HepG2 (cell line): ENCODE measurements around the gene ARSB. TPM values are rescaled to one million over a fixed set of nuclear protein-coding genes. Genes with fewer than 3 reads are reported as not detected.

Experiments
- ARHGAP35 ChIP-seq: sonication (generic); formaldehyde crosslinking; IDR thresholded peaks from 2 replicates; pipeline ENCODE4 v1.9.0; 2022; ENCODE audit warnings: mild to moderate bottlenecking, inconsistent platforms, moderate library complexity, missing genetic modification reagents, borderline replicate concordance
- ARID5B ChIP-seq: IDR thresholded peaks from 2 replicates; pipeline ENCODE4 v1.4.0; 2020; ENCODE audit warnings: mild to moderate bottlenecking, missing genetic modification reagents
- ATF5 ChIP-seq: sonication (generic); formaldehyde crosslinking; IDR thresholded peaks from 2 replicates; pipeline ENCODE4 v1.4.0; 2020; ENCODE audit warnings: mild to moderate bottlenecking, low read depth, missing genetic modification reagents
- CENPX ChIP-seq: sonication (generic); formaldehyde crosslinking; IDR thresholded peaks from 2 replicates; pipeline ENCODE4 v1.9.0; 2021; ENCODE audit warnings: mild to moderate bottlenecking, missing genetic modification reagents, moderate library complexity
- DR1 ChIP-seq: sonication (generic); formaldehyde crosslinking; IDR thresholded peaks from 2 replicates; pipeline ENCODE4 v1.8.0; 2021; ENCODE audit warnings: mild to moderate bottlenecking, missing genetic modification reagents, inconsistent platforms
- FOXP4 ChIP-seq: sonication (generic); formaldehyde crosslinking; IDR thresholded peaks from 2 replicates; pipeline ENCODE4 v1.4.0; 2020; ENCODE audit warnings: missing genetic modification reagents
- ISX ChIP-seq: sonication (generic); formaldehyde crosslinking; conservative IDR thresholded peaks from 2 replicates; pipeline ENCODE4 v1.5.0; 2020; ENCODE audit warnings: missing genetic modification reagents
- NFYC ChIP-seq: IDR thresholded peaks from 2 replicates; pipeline ENCODE4 v1.6.1; 2016; ENCODE audit warnings: missing genetic modification reagents, missing compliant biosample characterization
- SMAD3 ChIP-seq: sonication (generic); formaldehyde crosslinking; IDR thresholded peaks from 2 replicates; pipeline ENCODE4 v1.4.0; 2020; ENCODE audit warnings: missing genetic modification reagents
- STAG1 ChIP-seq: sonication (generic); formaldehyde crosslinking; IDR thresholded peaks from 2 replicates; pipeline ENCODE4 v1.4.0; 2020; ENCODE audit warnings: missing genetic modification reagents
- SYNCRIP ChIP-seq: fragments of 200-400 bp; formaldehyde crosslinking; IDR thresholded peaks from 2 replicates; pipeline ENCODE4 v1.6.1; 2018; ENCODE audit warnings: mild to moderate bottlenecking, low read depth, low read length; ENCODE audit not compliant: insufficient read depth
- U2AF2 ChIP-seq: fragments of 200-400 bp; formaldehyde crosslinking; IDR thresholded peaks from 2 replicates; pipeline ENCODE4 v1.6.1; 2017; ENCODE audit warnings: low read depth, mild to moderate bottlenecking, low read length
- WIZ ChIP-seq: sonication (generic); formaldehyde crosslinking; IDR thresholded peaks from 2 replicates; pipeline ENCODE4 v1.5.1; 2020; ENCODE audit warnings: mild to moderate bottlenecking, missing genetic modification reagents
- ZNF362 ChIP-seq: sonication (generic); formaldehyde crosslinking; IDR thresholded peaks from 2 replicates; pipeline ENCODE4 v1.4.0; 2020; ENCODE audit warnings: missing genetic modification reagents, mild to moderate bottlenecking, borderline replicate concordance
- ZNF503 ChIP-seq: sonication (generic); formaldehyde crosslinking; IDR thresholded peaks from 2 replicates; pipeline ENCODE4 v1.4.0; 2020; ENCODE audit warnings: missing genetic modification reagents
- ZNF570 ChIP-seq: sonication (generic); formaldehyde crosslinking; IDR thresholded peaks from 2 replicates; pipeline ENCODE4 v1.4.0; 2020; ENCODE audit warnings: mild to moderate bottlenecking, missing genetic modification reagents, borderline replicate concordance
- ZNF709 ChIP-seq: sonication (generic); formaldehyde crosslinking; IDR thresholded peaks from 2 replicates; pipeline ENCODE4 v1.5.0; 2020; ENCODE audit warnings: mild to moderate bottlenecking, missing genetic modification reagents
- ZNF784 ChIP-seq: sonication (generic); formaldehyde crosslinking; IDR thresholded peaks from 2 replicates; pipeline ENCODE4 v1.5.1; 2020; ENCODE audit warnings: missing genetic modification reagents, mild to moderate bottlenecking, borderline replicate concordance
- polyA plus RNA-seq, 8 experiments: library from polyadenylated mRNA; depleted of rRNA in 3 of 8; stranded (reverse) in 7 of 8; unstranded in 1 of 8; fragments of >200 nt; fragmentation: Illumina TruSeq in 4 of 8; extraction: Trizol in 4 of 8; gene quantifications; 2 replicates each; pipeline versions ENCODE4 v1.2.1 to v1.2.3, GENCODE V29; 2011 to 2016; ENCODE audit warnings: low read depth in 4 of 8, missing spikeins in 1 of 8, mixed read lengths in 1 of 8; ENCODE audit not compliant: insufficient read depth in 1 of 8
- total RNA-seq, 5 experiments: library from RNA; depleted of rRNA; stranded (reverse); fragments of >200 nt; fragmentation: Illumina TruSeq; extraction: Trizol; gene quantifications; 2 replicates each; pipeline ENCODE4 v1.2.3, GENCODE V29; 2016; ENCODE audit warnings: low read depth in 1 of 5

Gene ARSB
- total and polyA plus RNA-seq, 2 of the 13 experiments (the other 11 are each of a cell fraction or from before 2014, with no cell fraction given) = 52.6 to 66.4 TPM

GRCh38 chr5:79030663-79031484 lies 45.8 kb upstream of the ARSB start (continued):
- TF ChIP-seq ZNF362 (CRISPR knock-in tag) (peak; percentile 55), WIZ (no peak), ZNF503 (CRISPR knock-in tag) (peak; percentile 63), ZNF784 (CRISPR knock-in tag) (no peak), FOXP4 (CRISPR knock-in tag) (peak; percentile 83), ARID5B (peak; percentile 88), NFYC (CRISPR knock-in tag) (peak; percentile 53), ZNF709 (CRISPR knock-in tag) (no peak), SMAD3 (CRISPR knock-in tag) (no peak), CENPX (CRISPR knock-in tag) (no peak), ATF5 (CRISPR knock-in tag) (no peak), ISX (CRISPR knock-in tag) (no peak), U2AF2 (no peak), ZNF570 (CRISPR knock-in tag) (no peak), ARHGAP35 (CRISPR knock-in tag) (no peak), SYNCRIP (no peak), DR1 (no peak), STAG1 (no peak)
